HG03520 (cell line): ENCODE data around the gene SECISBP2L.

Experiments
- ATAC-seq: cut with Tn5 transposase; IDR thresholded peaks from one replicate; pipeline ENCODE4 v1.9.1; 2021; ENCODE audit warnings: mild to moderate bottlenecking, moderate library complexity; ENCODE audit not compliant: unreplicated experiment

The SECISBP2L gene

GRCh38 chr15:49059491-49059890, 13.2 kb upstream of the SECISBP2L start:
- ATAC-seq = no peak

GRCh38 chr15:49058559-49058958, 12.3 kb upstream of the SECISBP2L start:
- ATAC-seq = no peak

GRCh38 chr15:49055630-49056029, 9.4 kb upstream of the SECISBP2L start:
- no peak for ATAC-seq

GRCh38 chr15:49052662-49053061, 6.4 kb upstream of the SECISBP2L start:
- ATAC-seq = no peak

GRCh38 chr15:49047456-49047855, 1.2 kb upstream of the SECISBP2L start:
- no peak for ATAC-seq

- peak; percentile 30 for ATAC-seq
Observed at GRCh38 chr15:49045751-49046219, 461 bp downstream of the SECISBP2L start.

- ATAC-seq = no peak
Observed at GRCh38 chr15:49044766-49045606, 1.3 kb downstream of the SECISBP2L start.

- ATAC-seq = no peak
Observed at GRCh38 chr15:49044002-49044401, 2.2 kb downstream of the SECISBP2L start.

- no peak for ATAC-seq
Observed at GRCh38 chr15:49042165-49042564, 4.1 kb downstream of the SECISBP2L start.

- ATAC-seq = no peak
Observed at GRCh38 chr15:49041426-49041825, 4.8 kb downstream of the SECISBP2L start.

- no peak for ATAC-seq
Observed at GRCh38 chr15:49040151-49040550, 6.1 kb downstream of the SECISBP2L start.

- no peak for ATAC-seq
Observed at GRCh38 chr15:49038382-49038781, 7.9 kb downstream of the SECISBP2L start.

GRCh38 chr15:49037546-49037940, 8.7 kb downstream of the SECISBP2L start:
- no peak for ATAC-seq

- no peak for ATAC-seq
Observed at GRCh38 chr15:49036650-49037545, 9.3 kb downstream of the SECISBP2L start.

- ATAC-seq = no peak
Observed at GRCh38 chr15:49035825-49036224, 10.4 kb downstream of the SECISBP2L start.

- no peak for ATAC-seq
Observed at GRCh38 chr15:49032601-49033145, 13.6 kb downstream of the SECISBP2L start.

- ATAC-seq = no peak
Observed at GRCh38 chr15:49031804-49032203, 14.4 kb downstream of the SECISBP2L start.

GRCh38 chr15:49026700-49027099, 19.5 kb downstream of the SECISBP2L start:
- ATAC-seq = no peak

GRCh38 chr15:49024840-49025239, 21.4 kb downstream of the SECISBP2L start:
- peak; percentile 57 for ATAC-seq

GRCh38 chr15:49023354-49023753, 22.9 kb downstream of the SECISBP2L start:
- ATAC-seq = peak; percentile 69

- no peak for ATAC-seq
Observed at GRCh38 chr15:49015896-49016295, 30.4 kb downstream of the SECISBP2L start.
